ENCODE data around the gene CCDC112.

The CCDC112 gene

DNA sequence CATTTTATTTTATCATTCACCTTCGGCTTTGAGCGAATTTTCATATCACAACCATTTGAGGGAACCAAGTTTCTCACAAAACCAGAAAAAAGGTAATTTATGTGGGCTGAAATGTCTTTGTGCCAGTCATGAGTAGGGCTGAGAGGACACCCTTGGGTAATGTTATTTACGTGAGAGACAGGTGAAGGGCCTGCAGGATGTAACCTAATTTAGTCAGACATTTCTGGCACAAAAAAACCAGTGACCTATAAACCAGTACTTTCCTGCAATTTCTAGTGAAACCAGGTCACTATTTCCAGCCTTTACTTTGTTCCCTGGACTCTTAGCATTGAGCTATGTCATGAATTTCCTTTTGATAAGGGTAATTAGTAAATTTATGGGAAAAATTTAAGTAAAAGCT, 17.2 kb upstream of the CCDC112 start:
- no peak for FAIRE-seq

DNA sequence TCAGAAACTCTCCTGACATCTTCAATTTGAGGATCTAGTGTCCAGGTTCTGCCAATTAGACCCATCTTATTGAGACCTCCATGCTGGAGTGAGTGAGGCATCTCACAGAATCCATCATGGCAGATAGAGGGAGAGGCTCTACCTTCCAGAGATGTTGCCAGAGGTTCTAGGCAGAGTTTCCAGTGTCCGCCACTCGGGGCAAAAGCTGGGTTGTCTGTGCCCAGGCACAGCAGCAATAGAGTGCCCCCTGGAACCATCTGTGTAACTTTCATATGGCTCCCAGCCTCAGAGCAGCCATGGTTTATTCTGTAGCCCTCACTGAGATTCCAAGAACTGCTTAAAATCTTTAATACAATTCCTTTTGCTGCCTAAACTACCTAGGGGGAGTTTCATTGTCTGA, 16.6 kb upstream of the CCDC112 start:
- FAIRE-seq, result no peak

- peak; percentile 100 for FAIRE-seq
Observed at GRCh38 chr5:115309751-115310370, 13.4 kb upstream of the CCDC112 start.

GRCh38 chr5:115308815-115309214, 12.4 kb upstream of the CCDC112 start:
- FAIRE-seq, result no peak

DNA sequence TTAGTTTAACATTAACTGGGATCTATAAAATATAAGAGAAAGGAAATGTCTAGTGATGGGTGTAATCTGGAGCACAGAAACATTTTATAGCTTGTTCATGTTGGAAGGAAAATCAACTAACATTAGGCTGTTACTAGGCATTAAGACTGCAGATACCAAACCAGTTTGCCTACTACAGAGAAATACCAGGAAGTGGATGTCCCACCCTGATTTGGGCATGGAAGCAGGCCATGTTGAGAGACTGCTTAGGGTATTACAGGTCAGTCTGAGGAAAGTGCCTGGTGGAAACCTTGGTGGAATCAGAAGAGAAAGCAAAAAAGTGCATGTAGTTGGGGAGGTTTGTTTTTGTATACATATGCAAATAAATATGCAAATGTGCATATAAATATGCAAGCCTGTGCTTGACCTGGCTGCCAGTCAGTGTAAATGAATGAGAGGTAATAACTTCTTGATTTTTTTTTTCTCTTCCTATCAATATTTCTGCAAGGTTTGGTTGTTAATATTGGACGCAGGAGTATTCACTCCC, 9.6 kb upstream of the CCDC112 start:
- FAIRE-seq, result peak; percentile 91

- FAIRE-seq, result no peak
Observed at GRCh38 chr5:115304496-115304895, 8.0 kb upstream of the CCDC112 start.

DNA sequence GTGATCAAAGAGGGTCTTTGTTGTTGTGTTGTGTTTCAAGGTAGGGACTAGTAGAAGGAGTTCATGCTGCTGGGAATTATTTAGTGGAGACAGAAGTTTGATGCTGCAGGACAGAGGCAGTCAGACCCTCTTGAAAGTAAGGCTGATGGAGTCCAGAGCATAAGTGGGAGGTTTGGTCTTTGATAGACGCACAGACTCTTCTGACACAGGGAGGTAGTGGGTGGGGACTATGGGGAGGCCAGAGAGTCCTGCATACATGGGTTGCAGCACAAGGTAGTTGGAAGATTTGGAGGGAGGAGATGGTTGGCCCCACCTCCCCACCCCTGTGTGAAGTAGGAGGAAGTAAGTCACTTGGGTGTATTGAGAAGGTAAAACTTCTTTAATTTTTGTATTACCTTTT, 2.4 kb upstream of the CCDC112 start:
- FAIRE-seq, result no peak

DNA sequence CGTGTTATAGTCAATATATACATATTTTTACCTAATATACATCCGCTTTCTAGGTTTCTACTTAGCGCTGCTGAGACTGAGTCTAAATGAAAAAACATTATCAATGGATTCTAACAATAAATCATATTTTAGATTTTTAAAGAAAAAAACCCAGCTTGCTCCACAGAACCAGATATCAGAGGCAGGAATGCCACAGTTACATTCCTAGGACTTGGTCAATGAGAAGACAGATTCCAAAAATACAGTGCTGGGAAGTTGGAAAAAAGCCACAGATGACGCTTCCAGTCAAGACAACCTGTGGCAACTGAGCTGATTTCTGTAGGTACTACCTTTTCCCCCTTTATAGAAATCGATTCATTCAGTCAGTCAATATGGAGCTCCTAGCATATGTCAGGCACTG, 577 bp upstream of the CCDC112 start:
- peak; percentile 85 for FAIRE-seq

DNA sequence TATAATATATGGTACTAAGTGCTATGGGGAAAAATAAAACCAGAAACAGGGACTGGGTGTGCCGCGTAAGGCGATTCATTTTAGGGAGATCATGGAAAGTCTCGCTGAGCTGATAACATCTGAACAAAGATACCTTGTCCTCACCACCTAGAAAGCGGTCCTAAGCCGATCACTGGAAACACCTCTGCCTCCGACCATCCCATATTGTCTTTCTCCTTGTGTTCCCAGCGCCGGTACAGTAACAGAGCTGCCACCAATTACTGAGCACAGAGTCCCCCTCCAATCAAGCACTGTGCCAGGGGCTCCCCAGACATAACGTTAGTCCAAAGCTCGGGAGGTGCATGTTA, 704 bp downstream of the CCDC112 start:
- FAIRE-seq, result no peak

GRCh38 chr5:115291397-115291796, 5.1 kb downstream of the CCDC112 start:
- FAIRE-seq, result no peak

- FAIRE-seq, result no peak
Observed at GRCh38 chr5:115289104-115289503, 7.3 kb downstream of the CCDC112 start.

DNA sequence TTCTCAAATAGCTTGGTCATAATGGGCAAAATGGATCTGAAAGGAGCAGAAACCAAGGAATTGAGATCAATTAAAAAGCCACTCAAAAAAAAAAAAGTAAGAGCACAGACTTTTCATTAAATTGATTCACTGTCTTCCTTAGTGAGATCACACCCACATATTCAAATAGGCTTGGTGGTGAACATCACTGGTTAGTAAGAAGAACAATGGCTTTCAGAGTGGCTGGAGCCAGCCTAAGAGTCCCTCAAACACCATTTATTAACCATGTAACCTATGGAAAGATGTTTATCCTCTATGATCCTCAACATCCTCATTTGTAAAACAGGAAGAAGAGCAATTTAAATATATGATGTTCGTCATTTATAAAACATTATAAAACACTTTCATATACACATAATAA, 12.4 kb downstream of the CCDC112 start:
- FAIRE-seq, result no peak

GRCh38 chr5:115282131-115282530, 14.3 kb downstream of the CCDC112 start:
- FAIRE-seq, result no peak

DNA sequence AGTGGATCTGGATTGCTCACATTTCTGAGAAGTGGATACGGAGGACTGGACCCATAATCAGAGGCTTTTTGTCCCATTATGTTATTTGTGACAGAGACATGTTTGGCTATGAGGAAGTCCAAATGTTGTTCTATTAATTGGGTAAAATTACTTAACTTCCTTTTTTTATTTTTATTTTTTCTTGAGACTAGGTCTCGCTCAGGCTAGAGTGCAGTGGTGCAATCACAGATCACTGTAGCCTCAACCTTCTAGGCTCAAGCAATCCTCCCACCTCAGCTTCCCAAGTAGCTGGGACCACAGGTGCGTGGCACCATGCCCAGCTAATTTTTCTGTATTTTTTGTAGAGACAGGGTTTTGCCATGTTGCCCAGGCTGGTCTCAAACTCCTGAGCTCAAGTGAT, 21.9 kb downstream of the CCDC112 start:
- FAIRE-seq, result no peak

GRCh38 chr5:115272297-115272958, 24.0 kb downstream of the CCDC112 start:
- no peak for FAIRE-seq

- no peak for FAIRE-seq
Observed at GRCh38 chr5:115271295-115272050, 25.0 kb downstream of the CCDC112 start.

DNA sequence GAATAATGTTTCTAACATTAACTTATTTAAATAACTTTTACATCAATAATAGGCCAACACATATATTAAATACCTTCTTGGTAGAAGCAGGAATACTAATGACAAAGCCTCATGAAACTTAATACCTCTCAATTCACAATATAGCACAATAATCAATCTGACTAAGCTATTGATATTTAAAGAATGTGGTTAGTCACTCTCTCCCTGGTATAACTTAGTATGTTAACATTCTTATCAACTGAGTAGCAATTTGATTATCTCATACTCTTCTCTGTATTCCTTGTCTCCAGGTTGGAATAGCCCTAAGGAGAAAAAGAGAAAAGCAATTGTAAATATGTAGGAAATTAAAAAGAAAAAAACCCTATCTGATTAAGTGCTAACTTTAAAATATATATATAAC, 28.8 kb downstream of the CCDC112 start:
- FAIRE-seq, result no peak

- no peak for FAIRE-seq
Observed at GRCh38 chr5:115265220-115265619, 31.2 kb downstream of the CCDC112 start.

- no peak for FAIRE-seq
Observed at GRCh38 chr5:115264786-115265185, 31.7 kb downstream of the CCDC112 start.

- FAIRE-seq, result no peak
Observed at GRCh38 chr5:115263078-115263380, 33.4 kb downstream of the CCDC112 start.

GRCh38 chr5:115262321-115263077, 34.0 kb downstream of the CCDC112 start, which contains the start of gene PGGT1B:
Gene PGGT1B, minus strand, starts transcription at chr5:115262877. Its CDS starts 26 bp downstream, at chr5:115262851.
- FAIRE-seq, result no peak

DNA sequence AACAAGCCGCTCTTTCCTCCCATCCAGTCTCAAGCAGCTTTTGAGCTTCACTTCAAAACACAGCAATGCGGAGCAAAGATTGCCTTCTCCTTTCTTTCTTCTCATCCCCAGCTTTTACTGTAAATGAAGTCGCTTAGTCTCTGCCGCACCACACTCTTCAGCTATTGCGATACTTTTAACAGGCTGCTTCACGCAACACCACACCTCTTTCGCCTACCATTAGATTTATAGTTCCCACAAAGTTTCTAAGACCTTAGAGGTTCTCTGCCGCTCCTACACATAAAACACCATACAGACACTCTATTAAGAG, 34.5 kb downstream of the CCDC112 start:
- no peak for FAIRE-seq

DNA sequence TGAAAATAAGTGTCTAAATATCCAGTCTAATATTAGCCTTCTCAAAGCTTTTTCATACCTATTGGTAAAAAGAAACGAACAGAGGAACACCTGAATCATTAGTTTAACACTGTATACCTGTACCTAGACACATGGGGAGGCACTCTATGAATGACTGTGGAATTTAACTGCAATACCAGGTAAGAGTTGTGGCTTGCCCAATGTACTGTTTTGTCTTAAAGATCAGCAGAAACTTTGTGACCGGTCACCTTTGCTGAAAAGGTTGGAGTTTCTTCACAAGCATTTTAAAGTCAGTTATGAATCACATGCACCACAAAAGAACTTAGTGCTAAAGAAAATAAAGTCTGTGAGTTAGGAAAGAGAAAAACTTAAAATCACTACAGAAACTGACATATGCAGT, 36.2 kb downstream of the CCDC112 start:
- no peak for FAIRE-seq

DNA sequence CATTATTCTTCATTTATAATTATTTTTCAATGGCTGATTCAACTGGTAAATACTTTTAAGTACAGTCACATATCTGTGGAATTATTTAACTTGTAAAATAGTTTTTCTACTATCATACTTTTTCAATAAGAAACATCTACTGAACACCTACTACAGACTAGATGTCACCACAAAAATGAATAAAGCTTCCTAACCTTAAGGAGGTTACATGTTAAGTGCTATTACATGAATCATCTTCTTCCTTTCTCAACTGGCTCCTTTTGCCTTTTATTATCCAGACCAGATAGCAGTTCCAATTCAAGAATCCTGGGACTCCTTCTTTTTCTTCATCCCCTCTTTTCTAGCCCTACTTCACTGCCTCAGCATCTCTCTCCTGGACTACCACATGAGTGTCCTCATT, 38.5 kb downstream of the CCDC112 start:
- FAIRE-seq, result no peak

Data from islet of Langerhans (tissue), 1 donor.